HL-60 (cell line): Measurements from ENCODE around the gene AGPAT2.

Source experiments
- GABPA ChIP-seq: IDR thresholded peaks from 2 replicates; pipeline ENCODE4 v1.6.1; 2012; ENCODE audit warnings: low read depth
- POLR2AphosphoS5 ChIP-seq: IDR thresholded peaks from 2 replicates; pipeline ENCODE4 v1.6.1; 2012; ENCODE audit warnings: low read depth
- REST ChIP-seq: IDR thresholded peaks from 2 replicates; pipeline ENCODE4 v1.6.1; 2012; ENCODE audit warnings: low read depth; ENCODE audit not compliant: insufficient replicate concordance
- TF ChIP-seq, protein P1 (sequence below): IDR thresholded peaks from one replicate; pipeline ENCODE4 v1.5.1; 2011; ENCODE audit warnings: low read length, control low read depth, inconsistent platforms; ENCODE audit not compliant: insufficient read depth

DNA sequence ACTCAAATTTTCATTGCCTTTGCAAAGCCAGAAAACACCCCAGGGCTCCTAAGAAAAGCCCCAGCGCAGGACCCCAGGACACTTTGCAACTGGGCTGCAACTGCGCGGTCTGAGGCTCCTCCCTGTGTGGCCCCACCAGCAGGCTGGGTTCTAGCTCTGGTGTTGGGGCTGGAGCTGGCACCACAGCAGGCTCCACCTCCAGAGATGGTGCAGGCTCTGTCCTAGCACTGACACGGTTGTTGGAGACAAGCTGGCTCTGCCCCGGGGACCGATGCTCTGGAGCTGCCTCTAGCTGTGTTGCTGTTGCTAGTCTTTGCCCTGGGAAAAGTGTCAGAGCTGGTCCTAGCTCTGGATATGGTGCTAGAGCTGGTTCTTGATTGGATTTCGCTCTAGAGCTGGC, 41.9 kb upstream of the AGPAT2 start:
- TF ChIP-seq, protein P1, sequence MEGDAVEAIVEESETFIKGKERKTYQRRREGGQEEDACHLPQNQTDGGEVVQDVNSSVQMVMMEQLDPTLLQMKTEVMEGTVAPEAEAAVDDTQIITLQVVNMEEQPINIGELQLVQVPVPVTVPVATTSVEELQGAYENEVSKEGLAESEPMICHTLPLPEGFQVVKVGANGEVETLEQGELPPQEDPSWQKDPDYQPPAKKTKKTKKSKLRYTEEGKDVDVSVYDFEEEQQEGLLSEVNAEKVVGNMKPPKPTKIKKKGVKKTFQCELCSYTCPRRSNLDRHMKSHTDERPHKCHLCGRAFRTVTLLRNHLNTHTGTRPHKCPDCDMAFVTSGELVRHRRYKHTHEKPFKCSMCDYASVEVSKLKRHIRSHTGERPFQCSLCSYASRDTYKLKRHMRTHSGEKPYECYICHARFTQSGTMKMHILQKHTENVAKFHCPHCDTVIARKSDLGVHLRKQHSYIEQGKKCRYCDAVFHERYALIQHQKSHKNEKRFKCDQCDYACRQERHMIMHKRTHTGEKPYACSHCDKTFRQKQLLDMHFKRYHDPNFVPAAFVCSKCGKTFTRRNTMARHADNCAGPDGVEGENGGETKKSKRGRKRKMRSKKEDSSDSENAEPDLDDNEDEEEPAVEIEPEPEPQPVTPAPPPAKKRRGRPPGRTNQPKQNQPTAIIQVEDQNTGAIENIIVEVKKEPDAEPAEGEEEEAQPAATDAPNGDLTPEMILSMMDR, result no peak
- TF ChIP-seq POLR2AphosphoS5 (no peak), REST (no peak), GABPA (no peak)
